ENCODE results near the gene DCAF6.
A peak's percentile ranks its signal among the peaks of the same experiment; 100 is the strongest.
"Not testable (repeated sequence)": the region's sequence is repeated elsewhere in the genome, so short reads cannot be mapped to it uniquely, and the experiment has no call there.

The DCAF6 gene

DNA sequence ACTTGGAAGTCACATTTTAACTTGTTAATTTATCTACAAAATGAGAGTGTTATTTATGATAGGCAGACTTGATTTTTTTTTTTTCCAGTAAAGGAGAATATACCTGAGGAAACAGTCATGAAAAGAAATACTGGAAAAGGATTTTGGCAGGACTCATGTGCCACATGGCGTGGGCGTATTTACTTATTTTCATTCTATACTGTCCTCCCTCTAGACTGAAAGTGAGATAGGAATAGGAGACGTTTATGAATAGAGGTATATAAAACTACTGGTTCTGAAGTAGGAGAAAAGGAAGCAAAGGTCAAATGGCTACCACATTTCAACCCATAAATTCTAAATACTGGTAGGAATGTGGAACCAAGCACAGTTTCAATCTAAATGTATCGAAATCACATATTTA, 95.1 kb downstream of the DCAF6 start:
- DNase-seq (ENCODE audit: low read depth in 2 of 2) = no peak

DNA sequence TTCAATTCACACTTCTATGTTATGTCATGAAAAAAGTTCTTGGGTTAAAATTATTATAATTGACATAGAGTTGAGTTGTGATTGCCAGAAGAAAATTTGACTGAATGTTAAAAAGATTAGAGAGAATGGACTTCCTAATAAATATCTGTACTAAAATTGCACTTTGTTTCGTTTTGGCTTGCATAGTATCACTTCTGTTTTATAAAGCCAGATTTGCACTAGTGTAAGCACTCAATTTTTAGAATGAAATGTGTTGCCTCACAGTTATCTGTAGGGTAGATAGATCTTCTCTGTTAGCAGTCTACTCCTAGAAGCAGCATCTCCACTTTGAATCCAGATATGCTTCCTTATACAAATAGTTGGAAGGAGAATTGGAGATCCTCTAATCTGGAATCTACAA, 95.5 kb downstream of the DCAF6 start:
- no peak for DNase-seq (ENCODE audit: low read depth in 2 of 2)

DNA sequence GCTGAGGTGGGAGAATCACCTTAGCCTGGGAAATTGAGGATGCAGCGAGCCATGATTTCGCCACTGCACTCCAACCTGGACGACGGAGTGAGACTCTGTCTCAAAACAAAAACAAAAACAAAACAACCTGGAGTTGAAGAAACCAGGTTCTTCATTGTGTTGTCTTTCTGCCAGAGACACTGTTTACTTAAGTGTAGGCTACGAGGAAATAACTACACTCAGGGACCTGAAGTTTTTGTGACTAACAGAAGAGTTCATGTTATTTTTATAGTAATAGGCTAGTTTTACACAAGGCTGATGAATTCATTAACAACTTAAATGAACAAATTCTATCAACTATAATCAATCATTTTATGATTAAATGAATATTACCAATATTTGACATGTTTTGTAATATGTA, 98.9 kb downstream of the DCAF6 start:
- no peak for DNase-seq (ENCODE audit: low read depth in 2 of 2)

DNA sequence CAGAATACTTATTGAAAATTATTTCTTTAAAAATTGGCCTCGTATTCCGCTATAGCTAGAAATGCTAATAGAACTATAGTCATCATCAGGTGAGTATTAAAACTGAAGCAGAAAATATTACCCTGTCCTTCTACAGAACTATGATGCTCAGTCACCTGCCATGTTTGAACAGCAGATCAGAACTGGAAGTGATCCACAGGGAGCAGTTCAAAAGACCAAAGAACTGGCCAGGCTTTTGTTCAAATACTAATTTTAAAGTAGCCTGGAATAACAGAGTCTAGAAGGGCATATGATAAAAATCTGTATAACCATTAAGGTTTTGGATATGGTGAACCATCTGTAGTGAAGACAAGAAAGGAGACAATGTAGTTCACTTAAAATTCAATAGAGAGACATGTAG, 105.9 kb downstream of the DCAF6 start:
- no peak for DNase-seq (ENCODE audit: low read depth in 2 of 2)

DNA sequence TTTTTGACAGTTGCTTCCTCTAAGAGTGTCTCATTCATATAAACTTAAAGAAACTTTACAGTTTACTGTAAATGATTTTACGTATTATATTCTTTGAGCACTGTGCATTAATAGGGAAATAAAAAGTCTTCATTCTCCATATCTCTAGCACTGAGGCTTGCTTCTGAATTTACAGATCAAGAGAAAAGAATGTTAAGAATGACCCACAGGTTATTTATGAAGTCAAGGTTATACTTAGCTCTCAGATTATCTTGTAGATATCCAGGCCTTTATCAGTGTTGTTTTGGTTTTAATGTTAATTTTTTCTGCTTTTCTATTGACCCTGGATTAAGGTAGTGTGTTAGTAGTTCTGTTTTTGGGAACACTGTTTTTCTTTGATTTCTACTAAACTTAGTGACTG, 108.8 kb downstream of the DCAF6 start:
- DNase-seq (ENCODE audit: low read depth in 2 of 2) = no peak

DNA sequence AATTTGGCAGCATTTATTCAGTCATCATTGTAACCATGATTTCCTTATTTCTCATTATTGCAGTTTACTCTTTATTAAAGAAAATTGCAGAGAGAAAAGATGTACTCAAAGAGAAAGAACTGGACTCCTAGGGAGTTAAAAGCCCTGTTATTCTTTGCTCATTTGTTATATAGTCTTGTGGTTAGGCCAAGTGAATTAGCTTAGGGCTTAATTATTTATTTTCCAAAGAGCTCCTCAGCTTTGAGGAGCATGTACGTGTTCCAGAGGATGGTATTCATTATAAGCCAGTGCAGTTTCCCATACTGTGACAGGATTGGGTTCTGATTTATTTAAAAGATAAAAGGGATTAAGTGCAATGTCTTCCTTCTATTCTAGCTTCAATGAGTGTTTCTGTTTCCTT, 113.8 kb downstream of the DCAF6 start:
- DNase-seq (ENCODE audit: low read depth in 2 of 2) = no peak

DNA sequence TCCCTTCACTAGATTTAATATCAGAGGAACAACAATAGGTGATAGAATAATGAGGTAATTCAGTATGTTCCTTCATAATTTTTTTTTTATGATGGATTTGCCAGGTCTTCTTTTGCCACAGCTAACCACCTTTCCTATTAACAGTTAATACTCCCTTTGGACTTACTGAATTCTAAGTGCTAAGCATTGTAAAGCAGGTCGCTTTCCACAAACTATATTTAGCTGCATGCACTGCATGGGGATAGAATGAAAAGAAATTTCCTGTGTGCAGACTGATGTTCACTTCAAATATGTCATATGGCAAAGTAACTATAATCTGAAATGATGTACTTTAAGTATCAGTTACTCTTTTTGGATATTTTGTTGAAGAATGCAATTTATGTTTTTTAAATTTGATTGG, 114.4 kb downstream of the DCAF6 start:
- DNase-seq (ENCODE audit: low read depth in 2 of 2) = no peak

DNA sequence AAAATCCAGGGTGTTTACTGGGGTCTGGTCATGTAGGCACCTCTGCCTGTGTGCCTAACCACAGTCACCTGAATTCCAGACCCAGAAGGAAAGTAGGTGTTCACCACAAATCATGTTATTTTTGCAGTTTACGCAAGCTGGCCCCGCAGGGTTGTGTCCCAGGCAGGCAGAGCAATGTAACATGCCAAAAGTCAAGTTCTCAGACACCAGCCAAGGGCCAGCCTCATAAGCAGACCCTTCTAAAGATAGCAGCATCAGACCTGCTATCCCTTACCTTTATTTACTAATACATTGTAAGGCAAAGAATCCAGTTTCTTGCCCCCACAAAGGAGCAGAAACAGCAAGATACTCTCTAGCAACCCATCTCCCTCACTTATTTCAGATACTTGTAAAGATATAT, 117.2 kb downstream of the DCAF6 start:
- no peak for DNase-seq (ENCODE audit: low read depth in 2 of 2)

DNA sequence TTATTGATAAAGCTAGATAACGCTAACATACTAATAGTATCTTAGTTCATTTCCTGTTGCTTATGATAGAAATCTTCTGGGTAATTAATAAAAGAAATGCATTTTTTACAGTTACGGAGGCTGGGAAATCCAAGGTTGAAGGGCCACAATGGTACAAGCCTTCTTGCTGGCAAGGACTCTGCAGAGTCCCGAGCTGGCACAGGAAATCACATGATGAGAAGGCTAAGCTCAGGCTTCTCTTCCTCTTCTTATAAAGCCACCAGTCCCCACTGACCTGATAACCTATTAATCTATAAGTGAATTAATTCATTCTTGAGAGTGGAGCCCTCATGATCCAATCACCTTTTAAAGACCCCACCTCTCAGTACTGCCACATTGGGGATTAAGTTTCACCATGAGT, 117.6 kb downstream of the DCAF6 start:
- DNase-seq (ENCODE audit: low read depth in 2 of 2) = no peak

DNA sequence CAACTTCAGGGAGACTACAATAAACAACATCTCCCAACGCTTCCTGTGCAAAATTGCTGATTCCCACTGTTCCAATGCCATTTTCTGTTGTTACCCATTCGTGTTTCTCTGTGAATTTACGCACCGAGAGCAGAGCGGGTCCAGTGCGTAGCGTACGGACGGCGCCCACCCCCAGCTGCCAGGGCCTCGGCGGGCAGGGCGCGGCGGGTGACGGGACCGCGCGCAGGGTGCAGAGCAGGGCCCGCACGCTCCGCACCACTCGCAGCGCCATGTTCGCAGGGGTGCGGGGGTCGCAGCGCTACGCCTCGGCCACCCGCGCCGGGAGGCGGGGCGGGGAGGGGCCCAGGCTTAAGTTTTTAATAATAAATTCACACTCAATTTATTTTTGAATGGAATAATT, 119.7 kb downstream of the DCAF6 start:
- not testable (repeated sequence) for DNase-seq (ENCODE audit: low read depth in 2 of 2)

DNA sequence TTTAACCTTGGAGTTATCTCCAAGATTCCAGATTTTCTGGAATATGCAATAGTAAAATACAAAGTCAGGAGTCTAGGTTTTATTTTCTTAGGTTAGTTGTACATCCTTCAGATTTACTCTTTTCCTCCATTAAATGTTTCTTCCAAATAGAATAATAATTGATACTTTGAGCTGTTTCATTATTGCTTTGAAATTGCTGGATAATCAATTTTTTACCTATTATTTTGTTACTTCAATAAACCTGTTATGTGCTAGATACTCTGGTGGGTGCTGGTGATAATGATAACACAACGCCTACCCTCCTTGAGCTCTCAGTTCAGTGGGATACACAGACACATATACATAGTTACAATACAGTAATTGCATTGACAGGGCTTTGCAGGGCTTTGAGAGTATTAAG, 120.9 kb downstream of the DCAF6 start:
- no peak for DNase-seq (ENCODE audit: low read depth in 2 of 2)

DNA sequence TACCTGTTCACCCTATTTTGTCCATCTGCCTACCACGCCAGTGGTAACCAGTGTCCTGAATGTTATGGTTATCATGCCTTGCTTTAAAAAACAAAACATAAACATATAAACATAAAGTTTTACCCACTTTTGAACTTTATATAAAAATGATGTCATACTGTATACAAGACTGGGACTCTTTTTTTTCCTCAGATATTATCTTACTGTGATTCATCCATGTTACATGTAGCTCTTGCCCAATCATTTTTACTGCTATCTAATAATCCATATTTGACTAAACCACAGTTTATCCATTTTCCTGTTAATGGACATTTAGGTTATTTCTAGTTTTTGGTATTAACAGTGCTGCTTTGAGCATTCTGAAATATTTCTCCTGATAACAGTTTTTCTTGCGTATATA, 121.4 kb downstream of the DCAF6 start:
- no peak for DNase-seq (ENCODE audit: low read depth in 2 of 2)

DNA sequence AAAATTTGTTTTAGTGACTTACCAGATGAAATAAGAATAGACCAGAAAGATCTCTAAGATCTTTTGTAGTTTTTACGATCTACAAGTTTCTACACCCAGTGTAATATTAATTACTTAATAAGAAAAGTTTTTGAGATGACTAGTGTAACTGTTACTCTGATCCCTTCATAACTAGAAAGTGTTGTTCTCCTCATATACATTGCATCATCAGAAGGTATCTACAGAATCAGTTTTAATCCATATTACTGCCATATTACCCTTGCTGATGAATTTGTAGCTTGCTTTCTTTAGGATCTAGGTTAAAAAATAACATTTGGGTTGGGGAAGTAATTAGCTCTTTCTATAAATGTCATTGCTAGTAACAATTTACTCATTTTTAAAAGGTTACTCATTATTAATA, 127.7 kb downstream of the DCAF6 start:
- DNase-seq (ENCODE audit: low read depth in 2 of 2) = no peak

DNA sequence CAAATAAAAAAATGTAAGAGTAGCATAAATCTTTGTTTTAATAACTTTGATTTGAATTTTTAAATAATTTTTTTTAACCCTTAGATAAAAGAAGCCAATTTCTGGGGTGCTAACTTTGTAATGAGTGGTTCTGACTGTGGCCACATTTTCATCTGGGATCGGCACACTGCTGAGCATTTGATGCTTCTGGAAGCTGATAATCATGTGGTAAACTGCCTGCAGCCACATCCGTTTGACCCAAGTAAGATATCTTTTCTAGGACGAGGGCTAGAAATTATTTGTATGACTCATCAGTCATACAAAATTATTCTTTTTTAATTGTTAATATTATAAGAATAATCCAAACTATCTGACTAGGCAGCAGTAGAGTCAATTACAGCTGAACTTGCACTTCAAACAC, 129.0 kb downstream of the DCAF6 start:
- no peak for DNase-seq (ENCODE audit: low read depth in 2 of 2)

DNA sequence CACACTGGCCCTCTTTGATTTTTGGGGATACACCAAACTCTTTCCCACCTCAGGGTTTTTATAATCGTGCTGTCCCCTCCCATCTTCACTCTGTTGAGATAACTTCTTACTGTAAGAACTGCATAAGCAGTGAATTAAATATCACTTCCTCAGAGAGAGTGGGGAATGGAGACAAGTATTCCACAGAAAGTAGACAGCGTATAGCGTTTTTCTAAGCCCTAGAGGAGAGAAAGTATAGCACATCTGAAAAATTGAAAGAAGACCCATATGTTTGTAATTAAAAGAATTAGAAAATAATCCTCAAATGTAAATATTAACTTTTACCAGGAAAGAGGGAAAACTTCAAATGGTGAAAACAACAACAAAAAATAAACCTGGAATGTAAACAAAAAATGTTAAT, 132.9 kb downstream of the DCAF6 start:
- DNase-seq (ENCODE audit: low read depth in 2 of 2) = no peak

DNA sequence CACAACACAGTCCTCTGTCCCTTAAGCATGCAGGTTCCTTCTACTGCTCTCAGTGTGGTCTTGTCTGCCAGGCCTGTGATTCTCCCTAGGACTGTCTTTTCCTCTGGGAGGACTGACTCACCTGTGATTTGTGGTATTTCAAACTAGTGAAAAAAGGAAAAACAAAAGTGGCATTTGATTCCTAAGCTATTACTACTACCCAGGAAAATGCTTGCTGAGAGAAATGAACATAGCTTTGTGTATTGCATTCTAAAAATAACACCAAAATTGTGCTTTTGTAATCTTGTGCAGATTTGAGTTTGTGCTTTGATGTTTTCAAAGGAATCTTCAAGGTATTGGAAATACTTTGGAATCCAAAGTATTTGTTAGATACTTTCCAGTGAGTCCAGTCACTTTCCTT, 143.3 kb downstream of the DCAF6 start:
- no peak for DNase-seq (ENCODE audit: low read depth in 2 of 2)

DNA sequence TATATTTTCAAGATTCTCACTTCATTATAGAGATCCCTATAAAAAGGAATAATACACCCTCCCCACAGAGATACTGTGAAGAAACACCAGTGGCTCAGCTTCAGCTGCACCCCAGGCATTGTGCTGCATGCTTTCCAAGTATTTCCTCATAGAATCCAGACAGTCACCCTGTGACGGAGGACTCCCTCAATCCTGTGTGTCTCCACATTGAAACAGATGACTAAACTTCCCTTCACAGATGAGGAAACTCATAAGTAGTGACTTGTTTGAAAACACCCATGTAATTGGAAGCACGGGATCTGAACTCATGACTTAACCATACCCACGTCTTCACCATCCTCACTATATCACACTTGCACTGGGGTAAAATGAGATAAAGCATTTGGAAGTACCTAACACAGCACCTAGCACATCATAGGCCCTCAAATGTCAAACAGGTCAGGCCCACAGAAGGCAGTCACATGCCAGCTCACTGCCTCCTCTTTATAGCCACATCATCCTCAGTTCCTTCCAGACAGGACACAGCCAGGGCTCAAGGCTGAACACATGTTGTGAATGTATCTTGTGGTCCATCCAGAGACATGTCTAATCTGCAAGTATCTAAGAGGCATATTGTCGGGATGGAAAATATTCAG, 145.0 kb downstream of the DCAF6 start:
- no peak for DNase-seq (ENCODE audit: low read depth in 2 of 2)

DNA sequence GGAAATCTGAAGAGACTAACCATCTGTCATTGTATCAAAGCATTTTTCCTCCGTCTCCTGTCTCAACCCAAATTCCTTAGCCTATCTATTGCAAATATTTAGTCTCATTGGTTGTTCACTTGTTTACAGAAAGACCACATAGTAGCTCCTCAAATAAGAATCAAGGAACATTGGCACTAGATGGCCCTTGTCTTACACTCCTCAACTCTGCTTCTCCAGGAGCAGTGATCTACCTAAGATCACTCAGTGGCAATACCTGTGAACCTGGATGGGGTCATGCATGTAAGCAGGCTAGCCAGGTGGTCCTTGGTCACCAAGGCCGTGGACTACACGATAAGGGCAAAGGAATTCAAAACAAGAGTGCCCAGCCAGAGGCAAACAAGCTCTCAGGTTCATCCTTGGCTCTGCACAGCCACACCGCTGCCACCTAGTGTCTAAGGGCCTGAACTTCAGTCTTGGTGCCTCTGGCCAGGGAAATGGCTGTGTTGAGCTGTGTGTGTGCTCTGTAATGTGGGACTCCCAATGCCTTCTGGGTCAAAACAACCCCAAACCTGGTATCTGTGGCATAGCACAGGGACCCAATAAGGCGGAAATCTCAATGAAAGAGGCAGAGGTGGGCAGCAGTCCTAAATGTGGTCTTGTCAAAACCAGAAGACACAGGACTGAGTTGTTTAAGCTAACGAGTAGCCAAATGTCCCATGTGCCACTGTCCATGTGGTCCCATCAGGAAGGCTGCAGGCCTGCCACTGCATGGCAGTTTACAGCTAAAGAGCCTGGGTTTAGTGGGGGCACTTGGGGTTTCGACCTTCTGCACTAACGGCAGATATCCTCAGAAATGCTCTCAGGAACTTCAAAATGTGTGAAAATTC, 145.8 kb downstream of the DCAF6 start:
- DNase-seq (ENCODE audit: low read depth in 2 of 2) = peak; percentile 13 to 36

DNA sequence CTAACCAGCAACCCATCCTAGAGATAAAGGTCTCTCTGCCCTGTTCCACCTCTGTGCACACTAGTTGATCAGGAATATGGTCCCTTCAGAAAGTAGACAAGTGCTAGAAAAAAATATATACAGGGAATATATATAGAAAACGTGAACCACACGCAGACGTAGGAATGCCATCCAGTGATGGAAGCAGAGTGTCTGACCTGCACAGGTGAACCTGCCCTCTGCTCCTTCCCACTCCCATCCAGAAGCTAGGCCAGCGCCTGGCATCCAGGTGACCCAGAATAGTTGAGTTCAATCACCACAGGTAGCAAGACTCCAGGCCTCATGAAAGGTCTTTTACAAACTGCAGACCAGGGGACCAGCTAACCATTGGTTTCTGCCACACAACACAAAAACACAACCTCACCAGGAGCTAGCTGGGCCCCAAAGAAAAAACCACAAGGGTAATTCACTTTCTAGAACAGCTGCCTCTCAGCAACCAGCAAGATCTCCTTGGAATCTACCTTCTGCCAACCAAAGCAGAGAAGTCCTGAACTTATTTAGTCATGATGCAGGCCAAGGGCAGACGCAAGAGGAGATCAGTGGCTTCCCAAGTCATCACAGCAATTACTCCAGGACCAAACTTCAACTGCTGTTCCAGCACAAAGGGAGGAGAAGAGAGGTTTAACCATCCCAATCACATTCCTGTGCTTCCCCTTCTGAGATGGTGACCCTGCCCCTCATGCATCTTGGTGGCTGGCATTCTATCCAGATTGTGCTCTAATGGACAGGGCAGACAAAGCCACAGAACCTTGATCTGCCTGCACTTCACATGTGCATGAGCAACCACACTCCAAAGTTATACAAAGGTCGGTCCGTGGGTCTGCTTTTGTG, 147.2 kb downstream of the DCAF6 start:
- DNase-seq (ENCODE audit: low read depth in 2 of 2) = no peak

DNA sequence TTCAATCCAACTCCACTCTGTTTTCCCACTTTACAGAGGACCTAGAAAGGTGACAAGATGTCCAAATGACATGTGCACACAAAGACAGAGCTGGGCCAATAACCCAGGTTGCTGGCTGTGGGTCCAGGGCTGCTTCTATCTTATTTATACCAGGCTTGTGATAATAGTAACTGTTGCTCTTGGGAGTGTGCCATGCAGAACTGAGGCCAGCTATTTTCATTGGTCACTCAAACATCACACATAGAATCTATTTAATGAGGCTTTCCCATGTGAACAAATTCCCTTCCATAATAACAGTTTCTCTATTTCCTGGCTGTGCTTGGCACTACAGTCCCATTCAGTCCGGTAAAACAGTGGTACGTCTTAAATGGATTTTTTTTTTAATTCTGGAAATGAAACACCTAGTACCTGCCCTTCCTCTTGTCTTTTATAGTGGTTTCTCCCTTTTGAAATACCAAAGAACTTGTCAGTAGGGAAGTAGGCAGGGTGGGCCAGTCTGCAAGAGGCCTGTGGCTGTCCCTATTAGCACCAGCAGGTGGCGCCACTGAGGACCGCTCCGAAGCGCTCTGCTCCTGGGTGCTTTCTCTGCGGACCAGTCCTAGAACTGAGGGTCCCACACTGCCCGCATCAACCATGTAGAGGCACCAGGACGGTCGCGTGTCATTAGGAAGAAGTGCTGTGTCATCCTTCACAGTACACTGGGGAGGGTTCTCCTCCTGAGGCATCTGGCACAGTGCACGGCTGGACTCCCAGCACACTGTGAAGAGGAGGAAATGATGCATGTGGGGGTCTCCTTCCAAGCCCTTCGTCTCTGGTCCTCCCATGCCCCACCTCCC, 148.1 kb downstream of the DCAF6 start:
- DNase-seq (ENCODE audit: low read depth in 2 of 2) = peak; percentile 27 to 37

DNA sequence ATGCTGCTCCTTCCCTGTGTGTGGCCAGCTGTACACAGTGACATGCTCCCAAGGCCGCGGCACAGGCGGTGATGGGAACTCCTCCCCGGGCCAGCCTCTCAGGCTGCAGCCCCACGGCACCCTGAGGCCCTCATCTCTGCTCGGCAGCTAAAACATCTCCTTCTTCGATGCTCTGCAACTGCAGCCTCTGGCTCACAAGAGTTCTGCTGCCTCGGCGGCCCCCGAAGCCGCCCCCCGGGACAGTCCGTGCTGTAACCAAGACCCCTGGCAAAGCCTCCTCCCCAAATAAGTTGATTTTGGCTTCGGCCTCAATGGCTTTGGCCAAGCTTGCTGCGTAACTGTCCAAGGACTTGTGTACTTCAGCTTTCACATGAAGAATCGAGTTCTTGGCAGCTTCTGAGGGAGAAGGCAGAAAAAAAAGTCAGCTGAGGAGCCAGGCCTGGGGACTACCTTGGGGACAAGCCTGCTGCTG, 149.0 kb downstream of the DCAF6 start:
- no peak for DNase-seq (ENCODE audit: low read depth in 2 of 2)

DNA sequence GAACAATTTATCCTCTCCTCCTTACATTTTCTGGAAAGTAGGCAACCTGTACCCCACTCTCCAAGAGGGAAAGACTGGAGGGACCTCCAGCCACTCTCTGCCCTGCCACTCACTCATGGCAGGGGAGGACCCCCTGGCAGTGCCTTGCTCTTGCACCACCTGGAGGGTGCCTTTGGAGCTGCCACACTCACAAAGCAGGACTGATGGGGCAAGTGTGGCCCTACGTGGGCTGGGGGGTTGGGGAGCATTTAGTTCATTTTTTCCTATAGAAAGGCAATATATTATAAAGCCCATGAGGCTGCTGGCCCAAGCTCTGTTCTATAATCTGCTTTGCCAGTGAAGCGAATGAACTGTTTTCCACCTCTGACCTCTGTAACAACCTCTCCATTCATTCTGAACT, 150.0 kb downstream of the DCAF6 start:
- DNase-seq (ENCODE audit: low read depth in 2 of 2) = no peak

Measured in stimulated activated CD8-positive, alpha-beta memory T cell treated with anti-CD3 and anti-CD28 coated beads, Interleukin-2, amount 100 ng/mL, for 1 hour (primary cell).